GM21381 (cell line): ENCODE results near the gene TMEM248.
"Not testable (repeated sequence)": the region's sequence is repeated elsewhere in the genome, so short reads cannot be mapped to it uniquely, and the experiment has no call there.

Source experiments
- ATAC-seq: cut with Tn5 transposase; IDR thresholded peaks from one replicate; pipeline ENCODE4 v1.9.1; 2021; ENCODE audit warnings: mild to moderate bottlenecking, moderate library complexity; ENCODE audit not compliant: unreplicated experiment

Gene TMEM248

GRCh38 chr7:66948480-66949109, 27.6 kb downstream of the TMEM248 start:
- no peak for ATAC-seq

- ATAC-seq: no peak
Measured at GRCh38 chr7:66950311-66950710, 29.3 kb downstream of the TMEM248 start.

DNA sequence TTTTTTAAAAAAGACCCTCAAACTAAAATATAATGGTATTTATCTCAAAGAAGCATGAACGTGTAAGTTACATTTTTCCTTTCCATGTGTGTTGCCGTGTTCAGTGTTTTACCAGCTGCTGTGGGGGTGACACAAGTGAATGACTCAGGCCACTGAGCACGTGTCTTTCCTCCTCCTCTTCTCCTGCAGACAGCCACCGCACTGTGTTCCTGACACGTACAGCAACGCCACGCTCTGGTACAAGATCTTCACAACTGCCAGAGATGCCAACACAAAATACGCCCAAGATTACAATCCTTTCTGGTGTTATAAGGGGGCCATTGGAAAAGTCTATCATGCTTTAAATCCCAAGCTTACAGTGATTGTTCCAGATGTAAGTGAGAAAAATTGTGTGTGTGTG, 29.7 kb downstream of the TMEM248 start:
- no peak for ATAC-seq

DNA sequence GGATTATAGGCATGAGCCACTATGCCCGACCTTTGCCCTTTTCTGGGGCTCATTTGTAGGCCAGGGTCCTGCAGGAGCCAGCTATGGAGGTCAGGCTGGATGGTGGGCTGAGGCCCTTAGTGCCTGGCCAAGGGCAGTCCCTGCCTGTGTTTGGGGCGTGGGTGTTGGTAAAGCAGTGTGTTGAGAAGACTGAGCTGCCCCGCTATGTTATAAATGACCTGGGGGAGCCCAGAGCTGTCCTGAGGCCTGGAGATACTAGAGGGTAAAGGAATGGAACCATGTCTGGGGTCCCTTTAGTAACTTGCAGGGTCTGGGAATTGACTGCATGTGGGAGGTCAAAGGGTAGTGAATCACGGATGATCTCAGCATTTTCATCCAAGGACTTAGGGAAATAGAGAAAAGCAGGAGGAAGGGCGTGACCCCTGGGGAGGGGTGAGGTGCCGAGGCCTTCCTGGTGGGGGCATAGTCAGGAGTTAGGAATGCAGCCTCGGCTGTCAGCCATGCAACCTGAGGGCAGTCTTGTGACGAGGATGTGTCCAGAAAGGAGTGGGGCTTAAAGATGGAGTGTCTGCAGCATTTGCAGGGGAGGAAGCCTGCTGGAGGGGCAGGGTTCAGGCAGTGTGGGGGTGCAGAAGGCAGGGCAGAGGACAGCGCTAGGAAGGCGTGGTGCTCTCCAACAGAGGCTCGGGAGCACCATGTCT, 31.5 kb downstream of the TMEM248 start:
- ATAC-seq: no peak

GRCh38 chr7:66953044-66953427, 32.0 kb downstream of the TMEM248 start:
- ATAC-seq: no peak

DNA sequence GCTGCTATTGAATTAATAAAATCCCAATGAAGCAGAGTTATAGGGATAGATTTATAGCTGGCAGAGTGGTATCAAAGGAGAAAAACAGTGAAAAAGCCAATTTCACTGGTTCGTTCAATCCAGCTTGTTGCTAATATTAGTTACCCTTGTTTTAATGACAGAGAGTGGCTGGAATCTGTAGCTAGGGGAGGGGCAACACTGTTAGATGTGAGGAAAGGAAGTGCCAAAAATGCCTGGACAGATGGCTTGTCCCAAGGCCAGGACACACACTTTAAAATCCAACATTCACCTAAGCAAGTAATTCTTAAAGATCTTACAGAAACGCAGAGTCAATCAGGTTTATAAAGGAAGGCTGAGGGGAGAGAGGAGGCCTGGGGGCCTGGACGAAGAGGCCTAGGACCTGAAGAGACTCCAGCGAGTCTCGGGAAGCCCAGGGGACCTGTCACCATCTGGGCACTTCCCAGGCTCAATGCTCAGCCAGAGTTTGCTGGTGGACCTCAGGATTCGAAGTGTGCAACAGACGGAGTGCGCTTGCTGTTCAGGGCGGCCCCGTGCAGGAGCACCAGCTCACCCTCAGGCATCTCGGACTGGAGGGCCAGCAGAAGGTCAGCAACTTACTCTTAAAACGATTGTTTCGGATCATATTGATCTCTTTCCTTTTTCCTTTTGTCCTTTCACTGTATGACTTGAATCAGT, 36.7 kb downstream of the TMEM248 start:
- ATAC-seq: no peak

DNA sequence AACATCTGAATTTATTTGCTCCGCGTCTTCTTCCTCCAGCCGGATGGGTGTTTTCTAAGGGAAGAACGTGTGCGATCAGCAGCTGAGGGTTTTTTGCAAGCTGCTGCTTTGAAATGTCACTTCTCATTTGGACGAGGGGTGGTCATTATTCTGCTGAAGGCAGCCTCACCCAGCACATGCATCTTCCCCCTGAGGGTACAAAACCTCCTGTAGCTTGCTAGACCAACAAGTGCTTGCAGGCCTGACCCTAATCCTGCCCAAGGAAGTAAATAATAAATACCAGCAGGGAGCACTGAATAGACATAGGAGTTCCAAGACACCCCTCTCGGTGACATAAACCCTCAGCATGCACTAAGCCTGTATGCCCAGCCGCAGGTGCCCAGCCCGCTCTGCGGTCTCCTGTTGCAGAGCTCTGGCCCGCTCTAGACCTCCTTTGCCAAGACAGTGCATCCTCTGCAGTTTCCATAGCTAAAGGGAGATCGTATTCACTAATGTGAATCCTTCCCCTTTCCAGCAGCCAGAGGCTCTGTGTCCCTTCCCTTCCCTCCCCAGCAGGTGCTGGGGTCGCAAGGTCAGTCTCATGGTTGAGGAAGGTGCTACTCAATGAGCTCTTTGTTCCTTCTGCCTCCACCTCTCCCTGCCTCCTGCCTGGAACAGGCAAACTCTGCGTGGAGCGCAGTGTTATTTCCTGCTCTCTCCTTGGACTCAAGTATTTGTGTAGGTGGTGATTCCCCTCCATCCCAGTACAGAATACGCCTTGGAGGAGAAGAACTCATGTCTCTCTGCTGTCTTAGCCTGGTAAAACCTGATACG, 37.7 kb downstream of the TMEM248 start:
- no peak for ATAC-seq

DNA sequence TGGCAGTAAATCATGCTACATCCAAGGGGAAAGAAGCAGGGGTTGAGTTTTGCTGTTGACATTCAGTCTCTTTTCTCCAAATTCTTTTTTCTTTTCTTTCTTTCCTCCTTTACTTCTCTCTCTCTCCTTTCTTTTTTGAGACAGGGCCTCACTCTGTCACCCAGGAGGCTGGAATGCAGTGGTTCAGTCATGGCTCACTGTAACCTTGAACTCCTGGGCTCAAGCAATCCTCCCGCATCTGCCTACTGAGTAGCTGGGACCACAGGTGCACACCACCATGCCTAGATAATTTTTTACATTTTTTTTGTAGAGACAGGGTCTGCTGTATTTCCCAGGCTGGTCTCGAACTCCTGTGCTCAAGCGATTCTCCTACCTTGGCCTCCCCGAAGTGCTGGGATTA, 39.2 kb downstream of the TMEM248 start:
- ATAC-seq: no peak

DNA sequence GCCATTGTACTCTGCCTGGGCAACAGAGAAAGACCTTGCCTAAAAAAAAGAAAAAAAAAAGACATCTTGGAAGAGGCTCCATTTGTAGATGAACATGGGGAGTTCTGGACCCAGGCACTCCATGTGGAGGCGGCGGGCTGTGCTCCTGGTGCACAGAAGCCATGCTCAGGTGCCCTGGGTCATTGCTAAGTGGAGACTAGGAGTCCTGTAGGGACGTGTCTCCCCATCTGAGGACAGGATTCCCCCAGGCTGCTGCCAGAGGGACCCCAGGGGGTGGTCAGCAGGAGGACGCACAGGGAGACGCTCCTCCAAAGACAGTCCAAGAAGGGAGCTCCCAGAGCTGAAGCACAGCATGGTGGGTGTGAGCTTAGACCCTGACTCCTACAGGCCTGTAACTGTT, 40.1 kb downstream of the TMEM248 start:
- ATAC-seq: no peak

- no peak for ATAC-seq
Measured at GRCh38 chr7:66964411-66964810, 43.4 kb downstream of the TMEM248 start.

- ATAC-seq: no peak
Measured at GRCh38 chr7:66967029-66967428, 46.0 kb downstream of the TMEM248 start.

DNA sequence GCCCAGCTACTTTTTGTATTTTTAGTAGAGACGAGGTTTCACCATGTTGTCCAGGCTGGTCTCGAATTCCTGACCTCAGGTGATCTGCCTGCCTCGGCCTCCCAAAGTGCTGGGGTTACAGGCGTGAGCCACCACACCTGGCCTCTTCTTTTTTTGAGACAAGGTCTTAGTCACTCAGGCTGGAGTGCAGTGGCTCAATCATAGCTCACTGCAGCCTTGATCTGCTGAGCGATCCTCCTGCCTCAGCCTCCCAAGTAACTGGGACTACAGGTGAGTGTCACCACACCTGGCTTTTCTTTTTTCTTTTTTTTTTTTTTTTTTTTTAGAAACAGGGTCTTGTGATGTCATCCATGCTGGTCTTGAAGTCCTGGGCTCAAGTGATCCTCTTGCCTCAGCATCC, 48.0 kb downstream of the TMEM248 start:
- not testable (repeated sequence) for ATAC-seq

DNA sequence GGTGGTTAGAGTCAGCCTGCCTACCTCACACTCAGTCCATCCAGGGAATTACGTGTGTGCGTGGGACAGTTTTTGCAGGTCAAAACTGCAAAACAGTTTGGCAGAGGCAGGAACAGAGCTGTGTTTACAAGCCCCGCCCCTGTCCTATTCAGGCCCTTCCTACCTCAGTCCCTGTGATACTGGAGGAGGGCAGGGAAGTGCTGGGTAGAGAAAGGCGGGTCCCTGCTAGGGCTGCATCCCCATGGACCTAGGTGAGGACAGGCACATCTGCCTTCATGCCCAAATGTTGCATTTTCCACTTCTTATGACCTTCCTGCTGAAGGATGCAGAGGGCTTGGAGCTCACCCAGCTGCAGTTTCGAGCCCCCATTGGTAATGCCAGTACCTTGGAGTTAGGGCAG, 49.3 kb downstream of the TMEM248 start:
- ATAC-seq: no peak

- no peak for ATAC-seq
Measured at GRCh38 chr7:66974986-66975590, 54.1 kb downstream of the TMEM248 start.

DNA sequence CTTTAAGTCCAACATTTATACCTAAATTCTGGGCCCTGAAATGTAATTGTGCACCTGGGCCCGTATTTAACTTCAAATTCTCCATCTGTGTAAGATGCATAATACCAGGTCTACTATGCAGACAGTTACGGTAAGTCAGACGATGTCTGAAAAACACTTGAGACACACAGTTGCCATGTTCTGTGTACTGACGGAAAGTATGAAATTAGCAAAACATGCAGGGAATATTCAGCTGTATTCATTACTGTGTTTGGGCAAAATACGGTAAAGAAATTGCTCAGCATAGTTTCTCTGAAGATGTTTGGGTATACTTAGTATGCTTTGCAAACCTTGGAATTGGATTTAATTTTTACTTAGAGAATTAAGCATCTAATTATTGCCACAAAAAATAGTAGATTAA, 57.3 kb downstream of the TMEM248 start:
- not testable (repeated sequence) for ATAC-seq

GRCh38 chr7:66979013-66979412, 58.0 kb downstream of the TMEM248 start:
- ATAC-seq: not testable (repeated sequence)

DNA sequence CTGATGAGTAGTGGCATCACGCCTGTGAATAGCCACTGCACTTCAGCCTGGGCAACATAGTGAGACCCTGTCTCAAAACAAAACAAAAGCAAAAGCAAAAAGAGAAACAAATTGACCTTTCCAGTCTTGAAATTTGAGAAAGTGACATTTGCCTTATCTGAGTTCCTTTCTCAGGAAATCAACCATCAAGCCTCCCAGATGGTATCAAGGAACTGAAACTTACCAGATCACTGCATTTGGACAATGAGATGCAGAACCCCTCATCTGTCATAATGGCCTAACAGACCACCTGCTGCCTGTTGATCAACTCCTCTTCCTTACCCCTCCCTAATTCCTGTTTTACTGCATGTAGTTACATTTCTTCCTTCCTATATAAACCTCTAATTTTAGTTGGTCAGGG, 59.3 kb downstream of the TMEM248 start:
- ATAC-seq: not testable (repeated sequence)

GRCh38 chr7:66989552-66989951, 68.5 kb downstream of the TMEM248 start:
- not testable (repeated sequence) for ATAC-seq

DNA sequence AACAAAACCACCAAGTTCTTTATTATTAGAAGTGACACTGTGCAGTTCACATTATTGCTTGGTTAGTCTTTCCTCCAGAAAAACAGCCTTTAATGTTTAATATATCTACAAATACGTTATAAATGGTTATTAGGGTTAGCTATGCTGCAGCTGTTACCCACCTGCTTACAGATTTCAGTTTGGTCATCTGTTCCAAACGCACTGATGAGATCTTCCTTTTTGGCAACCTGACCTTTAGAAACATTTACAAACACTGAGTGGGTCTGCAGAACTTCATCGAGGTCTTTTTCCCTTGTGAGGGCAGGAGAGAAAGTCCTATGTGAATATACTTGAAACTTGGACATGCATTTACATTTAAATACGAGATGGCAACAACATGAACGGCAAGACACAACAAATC, 73.0 kb downstream of the TMEM248 start:
- ATAC-seq: not testable (repeated sequence)

- ATAC-seq: peak; percentile 27
Measured at GRCh38 chr7:66994691-66995049, 73.6 kb downstream of the TMEM248 start.
